B cell (primary cell): ENCODE results near the gene ARFGAP1. TPM values are rescaled to one million over a fixed set of nuclear protein-coding genes. Genes with fewer than 3 reads are reported as not detected.

Experiments used
- ATAC-seq: fragments of 200-7000 bp; cut with Tn5 transposase; one replicate; pipeline ENCODE4 v1.10.0; 2021; ENCODE audit warnings: low read depth, mild to moderate bottlenecking, moderate number of reproducible peaks, moderate library complexity
- CTCF ChIA-PET: fragments of 350-600 bp; sonication (Branson Sonifier 250); formaldehyde crosslinking; loops from one replicate; lab custom pipeline; 2021; ENCODE audit warnings: antibody characterized with exemption, inconsistent platforms; lab: Charles Lee
- POLR2A ChIA-PET: fragments of 350-600 bp; sonication (Branson Sonifier 250); formaldehyde crosslinking; loops from one replicate; lab custom pipeline; 2021; ENCODE audit warnings: antibody characterized with exemption; lab: Charles Lee
- DNase-seq: peaks from one replicate; pipeline ENCODE4 v3.0.0; 2013
- H2AFZ ChIP-seq: 2 replicates; pipeline ENCODE4 v1.6.1; 2012; ENCODE audit warnings: mild to moderate bottlenecking, low read depth, low read length; ENCODE audit not compliant: insufficient read depth, poor library complexity, severe bottlenecking
- H3K27ac ChIP-seq, 2 donors: 1 replicate in 1 of 2; 2 replicates in 1 of 2; pipeline ENCODE4 v1.5.1; 2012 to 2013; ENCODE audit warnings: low read length in 2 of 2, mild to moderate bottlenecking in 2 of 2, moderate library complexity in 1 of 2
- H3K27me3 ChIP-seq, 4 experiments: fragments of 200-600 bp in 1 of 4; sonication (generic) in 1 of 4; replicated peaks in 1 of 4; 1 replicate in 2 of 4; 2 replicates in 2 of 4; pipeline versions ENCODE4 v1.6.1 to v1.7.0; 2013 to 2016; ENCODE audit warnings: low read length in 3 of 4, mild to moderate bottlenecking in 2 of 4, mixed read lengths in 1 of 4, moderate library complexity in 1 of 4; ENCODE audit not compliant: insufficient read depth in 4 of 4, control insufficient read depth in 3 of 4; ENCODE audit errors: control extremely low read depth in 1 of 4
- H3K36me3 ChIP-seq, 2 experiments: replicated peaks in 1 of 2; 1 replicate in 1 of 2; 2 replicates in 1 of 2; pipeline versions ENCODE4 v1.6.1 to v1.7.1; 2013; ENCODE audit warnings: low read length in 1 of 2; ENCODE audit not compliant: insufficient read depth in 2 of 2, control insufficient read depth in 1 of 2; ENCODE audit errors: control extremely low read depth in 1 of 2, extremely low read depth in 1 of 2
- H3K4me1 ChIP-seq, 2 donors: fragments of 200-600 bp in 1 of 2; sonication (generic) in 1 of 2; 1 replicate in 1 of 2; 2 replicates in 1 of 2; pipeline versions ENCODE4 v1.5.1 to v1.6.1; 2013 to 2017; ENCODE audit warnings: low read length in 2 of 2; ENCODE audit not compliant: control insufficient read depth in 2 of 2, insufficient read depth in 2 of 2
- H3K4me2 ChIP-seq: replicated peaks from 2 replicates; pipeline ENCODE3; 2012; ENCODE audit warnings: mild to moderate bottlenecking, low read depth, low read length; ENCODE audit not compliant: poor library complexity, severe bottlenecking
- H3K4me3 ChIP-seq, 5 experiments: fragments of 200-600 bp in 1 of 5; sonication (generic) in 1 of 5; 1 replicate in 3 of 5; 2 replicates in 2 of 5; pipeline versions ENCODE4 v1.5.1 to v1.7.0; 2011 to 2016; ENCODE audit warnings: low read length in 4 of 5, mild to moderate bottlenecking in 4 of 5, low read depth in 2 of 5, control low read depth in 1 of 5, moderate library complexity in 1 of 5; ENCODE audit not compliant: insufficient read depth in 1 of 5; ENCODE audit errors: control extremely low read depth in 1 of 5, extremely low read depth in 1 of 5
- H3K79me2 ChIP-seq: fragments of 200-600 bp; sonication (generic); one replicate; pipeline ENCODE4 v1.6.0; 2016; ENCODE audit warnings: low read length; ENCODE audit not compliant: control insufficient read depth, insufficient read depth
- H3K9ac ChIP-seq: fragments of 200-600 bp; sonication (generic); 2 replicates; pipeline ENCODE4 v1.6.1; 2017; ENCODE audit warnings: mild to moderate bottlenecking, low read length, moderate library complexity
- H3K9me3 ChIP-seq, 3 donors: one replicate each; pipeline versions ENCODE4 v1.6.1 to v1.7.1; 2013; ENCODE audit warnings: low read length in 2 of 3; ENCODE audit not compliant: control insufficient read depth in 2 of 3, insufficient read depth in 1 of 3; ENCODE audit errors: control extremely low read depth in 1 of 3
- H4K20me1 ChIP-seq: 2 replicates; pipeline ENCODE4 v1.6.0; 2012; ENCODE audit warnings: mild to moderate bottlenecking, low read length; ENCODE audit not compliant: insufficient read depth, control insufficient read depth, poor library complexity, severe bottlenecking
- H3K27ac Mint-ChIP-seq: one replicate; pipeline ENCODE4 v1.8.0; 2021; ENCODE audit warnings: mixed read lengths
- H3K27me3 Mint-ChIP-seq: one replicate; pipeline ENCODE4 v1.8.0; 2021; ENCODE audit warnings: mixed read lengths
- H3K4me1 Mint-ChIP-seq: one replicate; pipeline ENCODE4 v1.8.0; 2021; ENCODE audit warnings: mixed read lengths
- H3K4me3 Mint-ChIP-seq: one replicate; pipeline ENCODE4 v1.8.0; 2021; ENCODE audit warnings: mixed read lengths
- H3K9me3 Mint-ChIP-seq: one replicate; pipeline ENCODE4 v1.8.0; 2022; ENCODE audit warnings: mixed read lengths; ENCODE audit not compliant: insufficient read depth
- EZH2 ChIP-seq: IDR thresholded peaks from 2 replicates; pipeline ENCODE4 v1.6.1; 2012; ENCODE audit warnings: borderline replicate concordance, low read depth, mild to moderate bottlenecking, moderate library complexity, low read length; ENCODE audit not compliant: insufficient read depth, poor library complexity, severe bottlenecking
- WGBS: methylation state at CpG from one replicate; pipeline ENCODE4 v1.1.5; 2013; ENCODE audit warnings: missing lambda C conversion rate; ENCODE audit not compliant: insufficient coverage; 5-methylcytosine and 5-hydroxymethylcytosine counted together
- intact Hi-C: fragments of 100-400 bp; cut with micrococcal nuclease; formaldehyde crosslinking; loops from one replicate; pipeline ENCODE4 v1.10.0; 2022
- polyA plus RNA-seq: library from polyadenylated mRNA; depleted of rRNA; stranded (reverse); fragments of >200 nt; gene quantifications from 2 replicates; pipeline ENCODE4 v1.2.3, GENCODE V29; 2012
- total RNA-seq, 2 donors: library from RNA; stranded (reverse); fragments of 120-200 nt in 1 of 2; gene quantifications; 1 replicate in 1 of 2; 2 replicates in 1 of 2; pipeline versions ENCODE4 v1.2.3 to v1.2.4, GENCODE V29; 2013 to 2022
- TF ChIP-seq, protein P1 (sequence below): fragments of 200-600 bp; IDR thresholded peaks from one replicate; pipeline ENCODE4 v1.8.0; 2022; ENCODE audit warnings: antibody characterized with exemption, mild to moderate bottlenecking

ARFGAP1 gene
- total and polyA plus RNA-seq, 2 donors (not counting 1 experiment from before 2014, with no cell fraction given), result 83.2 to 99.4 TPM

- H4K20me1 ChIP-seq, result no peaks in the 10 kb centered on the region
- H3K9me3 ChIP-seq, result no peaks in the 10 kb centered on the region
- TF ChIP-seq, protein P1, sequence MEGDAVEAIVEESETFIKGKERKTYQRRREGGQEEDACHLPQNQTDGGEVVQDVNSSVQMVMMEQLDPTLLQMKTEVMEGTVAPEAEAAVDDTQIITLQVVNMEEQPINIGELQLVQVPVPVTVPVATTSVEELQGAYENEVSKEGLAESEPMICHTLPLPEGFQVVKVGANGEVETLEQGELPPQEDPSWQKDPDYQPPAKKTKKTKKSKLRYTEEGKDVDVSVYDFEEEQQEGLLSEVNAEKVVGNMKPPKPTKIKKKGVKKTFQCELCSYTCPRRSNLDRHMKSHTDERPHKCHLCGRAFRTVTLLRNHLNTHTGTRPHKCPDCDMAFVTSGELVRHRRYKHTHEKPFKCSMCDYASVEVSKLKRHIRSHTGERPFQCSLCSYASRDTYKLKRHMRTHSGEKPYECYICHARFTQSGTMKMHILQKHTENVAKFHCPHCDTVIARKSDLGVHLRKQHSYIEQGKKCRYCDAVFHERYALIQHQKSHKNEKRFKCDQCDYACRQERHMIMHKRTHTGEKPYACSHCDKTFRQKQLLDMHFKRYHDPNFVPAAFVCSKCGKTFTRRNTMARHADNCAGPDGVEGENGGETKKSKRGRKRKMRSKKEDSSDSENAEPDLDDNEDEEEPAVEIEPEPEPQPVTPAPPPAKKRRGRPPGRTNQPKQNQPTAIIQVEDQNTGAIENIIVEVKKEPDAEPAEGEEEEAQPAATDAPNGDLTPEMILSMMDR, result no peak
- TF ChIP-seq EZH2, result no peak
- H2AFZ ChIP-seq, result no peak overlapping the region
- no peak for DNase-seq
- CTCF ChIA-PET, result no interaction called here
- no peak overlapping the region for H3K4me2 ChIP-seq
- no peak for ATAC-seq
- peaks cover 48% of the 10 kb centered on the region for H3K27me3 Mint-ChIP-seq
- no peak overlapping the region for H3K27ac Mint-ChIP-seq
- intact Hi-C loops, result no loop called here
- H3K9me3 Mint-ChIP-seq, result no peaks in the 10 kb centered on the region
- H3K36me3 ChIP-seq, result no peaks in the 10 kb centered on the region
- no peak overlapping the region for H3K27ac ChIP-seq
- POLR2A ChIA-PET, result no interaction called here
- 66% methylated on average over 12 of the region's 13 CpGs for WGBS
- H3K4me3 Mint-ChIP-seq, result no peak overlapping the region
- no peaks in the 10 kb centered on the region for H3K79me2 ChIP-seq
- no peak overlapping the region for H3K4me3 ChIP-seq
- no peaks in the 10 kb centered on the region for H3K4me1 Mint-ChIP-seq
- no peak overlapping the region for H3K9ac ChIP-seq
- peaks cover 0 to 43% (median 10%) of the 10 kb centered on the region in 4 experiments for H3K27me3 ChIP-seq
- H3K4me1 ChIP-seq, result no peaks in the 10 kb centered on the region
Measured at GRCh38 chr20:63228806-63229205, 43.8 kb upstream of the ARFGAP1 start.

GRCh38 chr20:63230800-63231268, 41.8 kb upstream of the ARFGAP1 start:
- WGBS, result 19% methylated on average over 16 of the region's 17 CpGs
- no peak overlapping the region for H3K4me3 ChIP-seq
- H3K27me3 ChIP-seq, result peaks cover 0 to 52% (median 13%) of the 10 kb centered on the region in 4 experiments
- ChIA-PET POLR2A (no interaction called here), CTCF (interaction anchor here (1.3 kb wide), 1 partner anchor 50 kb away, joined by 3 read pairs; no protein-coding TSS in a partner anchor)
- H4K20me1 ChIP-seq, result no peaks in the 10 kb centered on the region
- peaks cover 48% of the 10 kb centered on the region for H3K27me3 Mint-ChIP-seq
- intact Hi-C loops, result no loop called here
- H3K4me1 Mint-ChIP-seq, result peaks cover 3% of the 10 kb centered on the region
- no peak overlapping the region for H3K27ac Mint-ChIP-seq
- ATAC-seq, result no peak
- H3K4me2 ChIP-seq, result no peak overlapping the region
- H3K4me1 ChIP-seq, result peaks cover 0 to 4% of the 10 kb centered on the region in 2 donors
- no peak overlapping the region for H3K9ac ChIP-seq
- DNase-seq, result no peak
- TF ChIP-seq, protein P1, result no peak
- TF ChIP-seq EZH2, result no peak
- peaks cover 0 to 12% (median 0%) of the 10 kb centered on the region in 3 donors for H3K9me3 ChIP-seq
- no peak overlapping the region for H3K4me3 Mint-ChIP-seq
- H3K79me2 ChIP-seq, result no peaks in the 10 kb centered on the region
- no peak overlapping the region for H3K27ac ChIP-seq
- H3K9me3 Mint-ChIP-seq, result no peaks in the 10 kb centered on the region
- H2AFZ ChIP-seq, result no peak overlapping the region
- H3K36me3 ChIP-seq, result no peaks in the 10 kb centered on the region
